ENCODE measurements around the gene XRCC1.

XRCC1 gene

GRCh38 chr19:43616954-43617353, 41.6 kb upstream of the XRCC1 start:
- TF ChIP-seq CTCF (IDR thresholded peaks at IDR 0.05; ENCODE audit: low read length): no peak
- no peak for TF ChIP-seq EZH2phosphoT487 (IDR thresholded peaks at IDR 0.05; ENCODE audit: low read length)
- no peak for TF ChIP-seq EZH2 (optimal IDR thresholded peaks at IDR 0.05; ENCODE audit: low read depth, low read length)
- Histone ChIP-seq H3F3A (ENCODE audit: insufficient read depth, low read length) (peaks cover 21% of the 10 kb centered on the region; the same call in 1 of the 2 replicates), H3K4me2 (ENCODE audit: low read depth, low read length) (no peak overlapping the region), H3K9me3 (replicated peaks; ENCODE audit: insufficient read depth, low read length) (no peaks in the 10 kb centered on the region), H3K9me2 (replicated peaks; ENCODE audit: insufficient read depth, low read length) (no peaks in the 10 kb centered on the region), H3K79me2 (ENCODE audit: low read length) (peaks cover 43% of the 10 kb centered on the region), H4K20me1 (ENCODE audit: insufficient read depth, low read length) (no peaks in the 10 kb centered on the region), H3K36me3 (replicated peaks; ENCODE audit: insufficient read depth, low read length) (no peaks in the 10 kb centered on the region), H3K9ac (ENCODE audit: low read length) (no peak overlapping the region), H3K4me1 (ENCODE audit: low read length) (peaks cover 7% of the 10 kb centered on the region; the same call in 1 of the 2 replicates), H3K27me3 (replicated peaks; ENCODE audit: insufficient read depth, low read length) (no peaks in the 10 kb centered on the region), H2AFZ (ENCODE audit: low read length) (no peak overlapping the region), H3K4me3 (ENCODE audit: low read length) (no peak overlapping the region), H3K27ac (ENCODE audit: low read length) (no peak overlapping the region)
- no peak for DNase-seq

GRCh38 chr19:43616306-43616705, 41.0 kb upstream of the XRCC1 start:
- Histone ChIP-seq H4K20me1 (ENCODE audit: insufficient read depth, low read length) (no peaks in the 10 kb centered on the region), H3K9me2 (replicated peaks; ENCODE audit: insufficient read depth, low read length) (no peaks in the 10 kb centered on the region), H3K27me3 (replicated peaks; ENCODE audit: insufficient read depth, low read length) (no peaks in the 10 kb centered on the region), H3K4me1 (ENCODE audit: low read length) (peaks cover 7% of the 10 kb centered on the region; the same call in 1 of the 2 replicates), H3F3A (ENCODE audit: insufficient read depth, low read length) (peaks cover 21% of the 10 kb centered on the region; the same call in 1 of the 2 replicates), H3K79me2 (ENCODE audit: low read length) (peaks cover 49% of the 10 kb centered on the region), H3K27ac (ENCODE audit: low read length) (no peak overlapping the region), H3K36me3 (replicated peaks; ENCODE audit: insufficient read depth, low read length) (no peaks in the 10 kb centered on the region), H3K9ac (ENCODE audit: low read length) (no peak overlapping the region), H3K4me3 (ENCODE audit: low read length) (no peak overlapping the region), H2AFZ (ENCODE audit: low read length) (no peak overlapping the region), H3K9me3 (replicated peaks; ENCODE audit: insufficient read depth, low read length) (no peaks in the 10 kb centered on the region), H3K4me2 (ENCODE audit: low read depth, low read length) (no peak overlapping the region)
- DNase-seq: no peak
- TF ChIP-seq EZH2 (optimal IDR thresholded peaks at IDR 0.05; ENCODE audit: low read depth, low read length) (no peak), CTCF (IDR thresholded peaks at IDR 0.05; ENCODE audit: low read length) (no peak)

GRCh38 chr19:43612374-43612773, 37.0 kb upstream of the XRCC1 start:
- Histone ChIP-seq H3F3A (ENCODE audit: insufficient read depth, low read length) (0 out of 2 replicates have a peak, but pooled peaks cover 5% of the 10 kb centered on the region), H4K20me1 (ENCODE audit: insufficient read depth, low read length) (no peaks in the 10 kb centered on the region), H3K27ac (ENCODE audit: low read length) (no peak overlapping the region), H3K36me3 (replicated peaks; ENCODE audit: insufficient read depth, low read length) (no peaks in the 10 kb centered on the region), H3K4me3 (ENCODE audit: low read length) (no peak overlapping the region), H3K9me2 (replicated peaks; ENCODE audit: insufficient read depth, low read length) (no peaks in the 10 kb centered on the region), H3K27me3 (replicated peaks; ENCODE audit: insufficient read depth, low read length) (no peaks in the 10 kb centered on the region), H3K4me2 (ENCODE audit: low read depth, low read length) (no peak overlapping the region), H3K9me3 (replicated peaks; ENCODE audit: insufficient read depth, low read length) (no peaks in the 10 kb centered on the region), H3K79me2 (ENCODE audit: low read length) (peaks cover 37% of the 10 kb centered on the region), H3K4me1 (ENCODE audit: low read length) (no peaks in the 10 kb centered on the region), H2AFZ (ENCODE audit: low read length) (no peak overlapping the region), H3K9ac (ENCODE audit: low read length) (no peak overlapping the region)
- no peak for TF ChIP-seq EZH2 (optimal IDR thresholded peaks at IDR 0.05; ENCODE audit: low read depth, low read length)
- no peak for TF ChIP-seq EZH2phosphoT487 (IDR thresholded peaks at IDR 0.05; ENCODE audit: low read length)
- no peak for TF ChIP-seq CTCF (IDR thresholded peaks at IDR 0.05; ENCODE audit: low read length)
- DNase-seq: no peak
